ENCODE measurements around the gene SLC35E3.

The SLC35E3 gene

GRCh38 chr12:68780731-68781130 lies 34.8 kb downstream of the SLC35E3 start:
- TF ChIP-seq CTCF (IDR thresholded peaks at IDR 0.05; ENCODE audit: low read depth, low read length), result no peak
- DNase-seq (ENCODE audit: extremely low read depth, low read depth), result no peak

GRCh38 chr12:68781728-68782127 lies 35.8 kb downstream of the SLC35E3 start:
- TF ChIP-seq CTCF (IDR thresholded peaks at IDR 0.05; ENCODE audit: low read depth, low read length), result no peak

DNA sequence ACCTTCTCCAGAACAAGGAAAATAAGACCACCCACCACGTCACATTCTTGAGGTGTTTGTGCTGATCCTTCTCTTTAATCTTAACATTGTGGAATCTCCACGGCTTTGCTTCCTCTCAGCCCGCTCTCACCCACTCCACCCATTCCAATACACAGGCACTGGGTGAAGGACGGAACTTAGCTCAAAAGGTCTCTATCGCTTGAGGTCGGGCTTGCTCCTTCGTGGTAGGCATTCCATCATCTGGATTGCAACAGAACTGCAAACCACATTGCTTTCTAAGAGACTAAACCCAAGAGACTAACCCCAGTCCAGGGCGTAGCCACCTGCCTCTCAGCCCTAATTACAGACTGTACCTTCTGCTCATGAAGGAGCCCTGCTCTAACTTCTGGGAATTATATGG lies 38.0 kb downstream of the SLC35E3 start:
- TF ChIP-seq CTCF (IDR thresholded peaks at IDR 0.05; ENCODE audit: low read depth, low read length), result no peak
- DNase-seq (ENCODE audit: extremely low read depth, low read depth), result no peak

More at GRCh38 chr12:68781728-68782127, 35.8 kb downstream of the SLC35E3 start:
- DNase-seq (ENCODE audit: extremely low read depth, low read depth), result no peak

GRCh38 chr12:68785358-68785757 lies 39.4 kb downstream of the SLC35E3 start:
- TF ChIP-seq CTCF (IDR thresholded peaks at IDR 0.05; ENCODE audit: low read depth, low read length), result no peak
- DNase-seq (ENCODE audit: extremely low read depth, low read depth), result no peak

GRCh38 chr12:68785823-68786222 lies 39.8 kb downstream of the SLC35E3 start:
- TF ChIP-seq CTCF (IDR thresholded peaks at IDR 0.05; ENCODE audit: low read depth, low read length), result no peak
- no peak for DNase-seq (ENCODE audit: extremely low read depth, low read depth)

DNA sequence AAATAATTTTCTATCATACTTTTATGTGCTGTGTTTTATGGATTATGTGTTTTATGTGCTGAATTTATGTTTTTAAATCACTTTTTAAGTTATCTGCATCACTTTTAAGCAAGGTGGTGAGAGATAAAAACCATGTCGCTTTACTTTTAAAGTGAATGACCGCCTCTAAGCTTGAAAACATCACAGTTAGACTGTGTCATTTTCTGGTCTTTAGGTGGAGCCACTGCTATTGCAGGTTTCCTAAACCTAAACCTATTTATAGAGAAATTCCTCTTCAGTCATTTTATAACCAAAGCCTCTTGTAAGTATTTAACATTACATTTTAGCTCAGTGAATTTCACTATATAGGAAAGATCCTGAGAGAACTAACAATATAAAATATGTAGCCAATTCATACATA lies 41.0 kb downstream of the SLC35E3 start:
- no peak for DNase-seq (ENCODE audit: extremely low read depth, low read depth)
- TF ChIP-seq CTCF (IDR thresholded peaks at IDR 0.05; ENCODE audit: low read depth, low read length), result no peak

- DNase-seq (ENCODE audit: extremely low read depth, low read depth), result no peak
- no peak for TF ChIP-seq CTCF (IDR thresholded peaks at IDR 0.05; ENCODE audit: low read depth, low read length)
These were observed 42.7 kb downstream of the SLC35E3 start for GRCh38 chr12:68788554-68789143.
